ENCODE results near the gene MRPS7.

The MRPS7 gene

GRCh38 chr17:75261336-75262111 is at the start of gene MRPS7, which contains the start of gene GGA3:
TSS of gene MRPS7 (plus strand) at chr17:75261879. CDS start at chr17:75261901, 22 bp downstream.
TSS of gene GGA3 (minus strand) at chr17:75261606. CDS start at chr17:75261587, 19 bp downstream.
- peak; percentile 94 for DNase-seq (ENCODE audit: low read depth)
- peak within 1 kb of the TSS; percentile 99 for H3K4me3 ChIP-seq (ENCODE audit: low read length)
- no peak for TF ChIP-seq CTCF (IDR thresholded peaks at IDR 0.05; ENCODE audit: insufficient read depth, low read depth, low read length, missing control alignments)

DNA sequence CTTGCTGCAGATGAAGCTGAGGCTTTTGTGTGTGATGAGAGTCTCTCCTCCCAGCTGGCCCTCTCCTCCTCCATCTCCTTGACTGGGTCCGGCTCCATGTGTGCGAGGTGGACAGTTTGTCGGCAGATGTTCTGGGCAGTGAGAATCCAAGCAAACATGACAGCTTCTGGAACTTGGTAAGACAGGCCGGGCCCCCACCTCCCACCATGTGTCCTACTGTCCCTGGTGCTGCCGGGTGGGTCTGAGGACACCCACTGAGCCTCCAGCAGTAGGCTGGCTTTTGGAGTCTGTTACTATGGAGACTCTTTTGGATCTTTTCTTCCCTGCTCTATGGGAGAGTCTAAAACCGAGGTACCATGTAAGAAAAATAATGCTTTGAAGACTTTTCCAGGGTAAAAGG is 43.5 kb upstream of the MRPS7 start:
- no peak overlapping the region for H3K4me3 ChIP-seq (ENCODE audit: low read length)
- DNase-seq (ENCODE audit: low read depth): no peak
- TF ChIP-seq CTCF (IDR thresholded peaks at IDR 0.05; ENCODE audit: insufficient read depth, low read depth, low read length, missing control alignments): no peak

DNA sequence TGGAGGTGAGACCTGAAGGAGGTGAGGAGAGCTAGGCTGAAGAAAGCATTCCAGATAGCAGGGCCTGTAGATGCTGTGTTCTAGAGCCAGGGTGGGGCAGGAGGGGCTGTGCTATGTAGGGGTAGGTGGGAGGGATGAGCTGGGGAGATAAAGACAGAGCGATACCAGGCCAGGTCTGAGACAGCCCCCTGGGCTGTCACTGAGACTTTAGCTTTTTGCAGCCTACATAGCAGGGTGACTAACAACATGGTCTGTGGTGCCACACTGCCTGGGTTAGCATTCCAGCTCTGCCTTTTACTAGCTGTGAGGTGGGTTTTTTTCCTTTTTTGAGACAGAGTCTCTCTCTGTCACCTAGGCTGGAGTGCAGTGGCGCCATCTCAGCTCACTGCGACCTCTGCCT is 41.9 kb upstream of the MRPS7 start:
- DNase-seq (ENCODE audit: low read depth): no peak
- H3K4me3 ChIP-seq (ENCODE audit: low read length): no peak overlapping the region
- TF ChIP-seq CTCF (IDR thresholded peaks at IDR 0.05; ENCODE audit: insufficient read depth, low read depth, low read length, missing control alignments): no peak

GRCh38 chr17:75225016-75225415 is 36.7 kb upstream of the MRPS7 start:
- no peak for TF ChIP-seq CTCF (IDR thresholded peaks at IDR 0.05; ENCODE audit: insufficient read depth, low read depth, low read length, missing control alignments)
- no peak for DNase-seq (ENCODE audit: low read depth)
- no peak overlapping the region for H3K4me3 ChIP-seq (ENCODE audit: low read length)

DNA sequence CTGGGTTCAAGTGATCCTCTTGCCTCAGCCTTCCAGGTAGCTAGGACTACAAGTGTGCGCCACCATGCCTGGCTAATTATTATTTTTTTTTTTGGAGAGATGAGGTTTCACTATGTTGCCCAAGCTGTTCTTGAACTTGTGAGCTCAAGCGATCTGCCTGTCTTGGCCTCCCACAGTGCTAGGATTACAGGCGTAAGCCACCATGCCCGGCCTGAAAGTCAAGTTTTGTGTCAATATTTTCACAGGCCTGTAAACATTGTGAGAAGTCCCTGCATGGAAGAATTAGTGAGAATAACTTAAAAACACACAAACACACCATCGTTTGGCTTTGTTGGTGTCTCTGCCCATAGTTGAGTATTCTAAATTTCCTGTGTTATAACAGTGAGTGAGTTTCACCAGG is 34.0 kb upstream of the MRPS7 start:
- DNase-seq (ENCODE audit: low read depth): no peak
- TF ChIP-seq CTCF (IDR thresholded peaks at IDR 0.05; ENCODE audit: insufficient read depth, low read depth, low read length, missing control alignments): no peak
- H3K4me3 ChIP-seq (ENCODE audit: low read length): no peak overlapping the region

- no peak for TF ChIP-seq CTCF (IDR thresholded peaks at IDR 0.05; ENCODE audit: insufficient read depth, low read depth, low read length, missing control alignments)
- DNase-seq (ENCODE audit: low read depth): no peak
- H3K4me3 ChIP-seq (ENCODE audit: low read length): no peak overlapping the region
Measured at GRCh38 chr17:75228305-75228704, 33.4 kb upstream of the MRPS7 start.

DNA sequence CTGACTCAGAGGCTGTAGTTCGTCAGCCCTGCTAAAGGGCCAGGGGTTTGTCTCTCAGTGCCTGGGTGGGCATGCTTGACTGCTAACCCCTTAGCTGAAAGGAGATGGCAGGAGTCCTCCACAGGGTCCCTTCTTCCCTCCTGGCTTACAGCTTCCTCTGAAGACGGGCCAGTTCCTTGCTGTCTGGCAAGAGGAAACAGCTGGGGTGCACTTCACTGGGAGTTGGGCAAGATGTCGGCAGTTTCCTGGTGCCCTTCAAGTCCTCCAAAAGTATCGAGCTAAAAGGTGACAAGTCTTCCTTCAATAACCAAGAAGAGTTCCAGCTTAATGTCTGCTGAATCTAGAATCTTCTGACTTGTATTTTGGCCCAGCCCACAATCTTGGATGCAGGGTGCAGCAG is 32.8 kb upstream of the MRPS7 start:
- DNase-seq (ENCODE audit: low read depth): no peak
- H3K4me3 ChIP-seq (ENCODE audit: low read length): no peak overlapping the region
- no peak for TF ChIP-seq CTCF (IDR thresholded peaks at IDR 0.05; ENCODE audit: insufficient read depth, low read depth, low read length, missing control alignments)
